KBM-7 (cell line): Measurements from ENCODE around the gene CDH15.

ENCODE experiments used
- DNase-seq: peaks from one replicate; pipeline ENCODE4 v3.0.0-alpha.2; 2015
- in situ Hi-C: fragments of 300-500 bp; cut with MboI; formaldehyde crosslinking; loops from 2 replicates; pipeline ENCODE4 v1.14.3; 2020; ENCODE audit warnings: low sequenced_read_pairs, low pct_unique_long_range_greater_than_20kb, mixed read lengths

CDH15 gene, protein sequence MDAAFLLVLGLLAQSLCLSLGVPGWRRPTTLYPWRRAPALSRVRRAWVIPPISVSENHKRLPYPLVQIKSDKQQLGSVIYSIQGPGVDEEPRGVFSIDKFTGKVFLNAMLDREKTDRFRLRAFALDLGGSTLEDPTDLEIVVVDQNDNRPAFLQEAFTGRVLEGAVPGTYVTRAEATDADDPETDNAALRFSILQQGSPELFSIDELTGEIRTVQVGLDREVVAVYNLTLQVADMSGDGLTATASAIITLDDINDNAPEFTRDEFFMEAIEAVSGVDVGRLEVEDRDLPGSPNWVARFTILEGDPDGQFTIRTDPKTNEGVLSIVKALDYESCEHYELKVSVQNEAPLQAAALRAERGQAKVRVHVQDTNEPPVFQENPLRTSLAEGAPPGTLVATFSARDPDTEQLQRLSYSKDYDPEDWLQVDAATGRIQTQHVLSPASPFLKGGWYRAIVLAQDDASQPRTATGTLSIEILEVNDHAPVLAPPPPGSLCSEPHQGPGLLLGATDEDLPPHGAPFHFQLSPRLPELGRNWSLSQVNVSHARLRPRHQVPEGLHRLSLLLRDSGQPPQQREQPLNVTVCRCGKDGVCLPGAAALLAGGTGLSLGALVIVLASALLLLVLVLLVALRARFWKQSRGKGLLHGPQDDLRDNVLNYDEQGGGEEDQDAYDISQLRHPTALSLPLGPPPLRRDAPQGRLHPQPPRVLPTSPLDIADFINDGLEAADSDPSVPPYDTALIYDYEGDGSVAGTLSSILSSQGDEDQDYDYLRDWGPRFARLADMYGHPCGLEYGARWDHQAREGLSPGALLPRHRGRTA

DNA sequence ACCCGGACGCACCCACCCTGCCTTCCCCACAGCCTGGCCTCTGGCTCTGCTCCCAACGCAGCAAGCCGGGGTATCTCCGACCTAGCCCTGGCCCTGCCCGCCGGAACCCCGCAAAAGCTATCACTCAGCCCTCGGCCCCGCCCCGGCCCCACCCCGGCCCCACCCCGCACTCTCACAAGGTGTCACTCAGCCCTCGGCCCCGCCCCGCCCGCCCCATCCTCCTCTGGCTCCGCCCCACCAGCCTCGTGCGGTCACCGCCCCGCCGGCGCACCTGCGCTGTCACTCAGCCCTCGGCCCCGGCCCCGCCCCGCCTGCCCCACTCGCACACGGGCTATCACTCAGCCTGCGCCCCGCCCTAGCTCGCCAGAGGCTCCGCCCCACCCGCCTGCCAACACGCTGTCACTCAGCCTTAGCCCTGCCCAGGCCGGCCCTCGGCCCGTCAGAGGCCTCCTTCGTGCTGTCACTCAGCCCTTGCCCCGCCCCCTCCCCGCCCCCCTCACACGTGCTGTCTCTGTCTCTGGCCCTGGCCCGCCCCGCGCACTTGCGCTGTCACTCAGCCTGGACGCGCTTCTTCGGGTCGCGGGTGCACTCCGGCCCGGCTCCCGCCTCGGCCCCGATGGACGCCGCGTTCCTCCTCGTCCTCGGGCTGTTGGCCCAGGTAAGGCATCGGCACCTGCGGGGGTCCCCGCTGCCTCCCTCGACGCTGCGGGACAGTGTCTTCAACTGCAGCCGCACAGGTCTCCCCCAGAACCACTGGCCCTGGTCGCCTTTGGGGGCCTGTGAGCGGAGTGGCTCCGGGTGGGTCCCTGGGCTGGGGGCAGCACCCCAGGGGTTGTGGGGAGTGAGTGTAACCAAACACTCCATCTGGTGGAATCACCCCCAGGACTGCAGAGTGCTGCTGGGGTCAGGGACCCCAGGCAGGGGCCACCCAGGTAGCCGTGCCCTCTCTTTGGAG, at the start of gene CDH15:
CDH15 (plus strand) TSS at position 533 of the 955 bp plus-strand sequence; CDS start at position 617, 84 bp downstream.
- in situ Hi-C loops: no loop called here
- DNase-seq: peak; percentile 93

DNA sequence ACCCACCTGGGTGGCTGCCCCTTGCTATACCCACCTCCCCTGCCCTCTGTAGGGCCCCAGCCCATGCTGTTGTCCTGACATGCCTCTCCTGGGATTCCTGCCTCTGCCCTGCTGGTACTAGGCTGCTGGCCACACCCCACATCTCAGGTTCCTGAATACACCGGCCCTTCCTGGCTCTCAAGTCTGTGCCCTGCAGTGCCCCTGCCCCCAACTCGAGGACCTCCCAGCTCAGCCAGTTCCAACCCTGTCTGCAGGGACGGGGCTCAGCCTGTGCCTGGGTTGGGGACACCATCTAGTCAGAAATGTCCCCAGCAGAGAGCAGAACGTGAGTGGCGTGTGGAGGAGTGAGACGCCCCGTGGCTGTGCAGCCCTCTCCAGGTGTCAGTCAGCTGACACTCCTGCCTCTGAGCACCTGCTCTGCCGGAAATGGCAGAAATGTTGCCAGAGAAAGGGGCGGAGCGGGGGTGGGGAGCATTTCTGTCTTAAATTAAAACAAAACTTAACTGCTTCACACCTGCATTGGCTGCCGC, 49.2 kb upstream of the CDH15 start:
- in situ Hi-C loops: no loop called here
- DNase-seq: no peak

DNA sequence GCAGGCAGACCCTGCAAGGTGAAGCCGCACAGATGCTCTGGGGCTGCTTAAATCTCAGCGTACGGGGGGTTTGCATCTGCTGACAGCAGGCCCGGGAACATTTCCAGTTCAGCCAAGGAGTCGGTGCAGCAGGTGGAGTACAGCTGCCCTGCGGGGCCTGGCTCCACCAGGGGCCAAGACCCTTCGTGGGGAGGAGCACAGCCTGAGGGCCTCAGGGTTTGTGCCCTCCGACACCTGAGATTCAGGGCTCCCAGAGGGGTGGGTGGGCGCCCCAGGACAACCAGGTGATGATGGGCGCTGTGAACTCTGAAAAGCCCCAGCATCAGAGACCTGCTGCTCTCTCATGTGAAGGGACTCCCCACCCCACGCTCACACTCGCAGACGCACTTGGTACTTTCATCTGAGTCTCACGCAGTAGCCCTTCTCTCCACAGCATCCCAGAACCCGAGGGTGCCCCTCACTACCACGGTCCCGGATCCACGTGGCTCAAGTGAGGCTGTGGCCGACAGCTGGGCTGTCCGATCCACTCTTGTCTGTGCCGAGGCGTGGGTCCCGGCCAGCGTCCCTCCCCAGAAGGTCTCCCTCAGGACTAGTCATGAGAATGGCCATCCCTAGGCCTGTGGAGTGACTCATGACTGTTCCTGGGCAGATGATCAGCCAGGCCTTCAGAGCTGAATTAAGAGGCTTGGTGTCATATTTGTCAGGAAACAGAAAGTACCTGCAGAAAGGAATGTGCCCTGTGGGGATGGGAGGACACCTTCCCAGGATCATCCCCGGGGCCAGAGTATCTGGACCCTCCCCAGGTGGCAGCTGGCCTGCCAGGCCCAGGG, 48.3 kb upstream of the CDH15 start:
- no peak for DNase-seq
- in situ Hi-C loops: no loop called here

DNA sequence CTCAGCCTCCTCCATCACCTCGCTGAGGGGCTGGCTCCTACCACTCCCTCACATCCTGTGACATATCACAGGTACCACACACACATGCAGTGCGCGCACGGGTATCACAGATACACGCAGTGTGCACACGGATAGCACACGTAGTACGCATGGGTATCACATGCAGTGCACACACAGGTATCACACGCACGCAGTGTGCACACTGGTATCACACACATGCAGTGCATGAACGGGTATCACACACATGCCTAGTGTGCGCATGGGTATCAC, 47.8 kb upstream of the CDH15 start:
- no peak for DNase-seq
- in situ Hi-C loops: no loop called here

DNA sequence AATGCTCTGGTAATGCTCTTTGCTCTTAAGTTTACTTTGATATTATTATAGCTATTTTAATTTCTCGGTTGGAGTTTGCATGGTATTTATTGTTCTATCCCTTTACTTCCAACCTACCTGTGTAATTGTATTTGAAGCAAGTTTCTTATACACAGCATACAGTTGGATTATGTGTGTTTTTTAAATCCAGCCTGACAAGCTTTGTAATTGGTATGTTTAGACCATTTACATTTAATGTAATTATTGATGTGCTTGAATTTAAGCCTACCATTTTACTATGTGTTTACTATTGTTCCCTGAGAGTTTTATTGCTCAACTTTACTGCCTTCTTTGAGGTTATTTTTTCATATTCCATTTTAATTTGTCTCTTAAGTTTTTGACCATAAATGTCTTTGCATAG, 42.2 kb upstream of the CDH15 start:
- in situ Hi-C loops: no loop called here
- DNase-seq: no peak

DNA sequence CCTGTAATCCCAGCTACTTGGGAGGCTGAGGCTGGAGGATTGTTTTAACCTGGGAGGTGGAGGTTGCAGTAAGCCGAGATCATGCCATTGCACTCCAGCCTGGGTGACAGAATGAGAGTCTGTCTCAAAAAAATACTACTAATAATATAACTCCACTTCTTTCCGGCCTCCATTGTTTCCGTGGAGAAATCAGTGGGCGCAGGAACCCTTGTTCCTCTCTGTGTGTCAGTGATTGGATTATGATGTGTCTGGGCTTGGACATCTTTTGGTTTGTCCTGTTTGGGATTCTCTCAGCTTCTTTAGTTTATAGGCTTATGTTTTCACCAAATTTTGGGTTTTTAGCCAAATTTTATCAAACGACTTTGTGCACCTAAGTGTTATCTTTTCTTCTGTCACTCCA, 41.1 kb upstream of the CDH15 start:
- no peak for DNase-seq
- in situ Hi-C loops: no loop called here

DNA sequence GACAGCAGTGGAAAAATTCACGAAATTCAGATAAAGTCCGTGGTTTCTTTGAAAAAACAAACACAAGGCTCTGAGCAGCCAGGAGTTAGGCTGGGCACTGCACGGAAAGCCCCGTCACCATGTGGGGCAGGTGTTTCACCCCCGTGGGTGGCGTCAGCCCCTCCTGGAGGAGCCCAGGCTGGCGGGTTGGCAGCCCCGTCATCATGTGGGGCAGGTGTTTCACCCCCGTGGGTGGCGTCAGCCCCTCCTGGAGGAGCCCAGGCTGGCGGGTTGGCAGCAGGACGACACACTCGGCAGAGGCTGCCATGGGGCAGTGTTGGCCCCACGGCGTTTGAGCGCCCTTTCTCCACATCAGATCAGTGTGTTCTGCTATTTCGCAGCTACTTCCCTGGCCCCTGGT, 39.8 kb upstream of the CDH15 start:
- in situ Hi-C loops: no loop called here
- no peak for DNase-seq

DNA sequence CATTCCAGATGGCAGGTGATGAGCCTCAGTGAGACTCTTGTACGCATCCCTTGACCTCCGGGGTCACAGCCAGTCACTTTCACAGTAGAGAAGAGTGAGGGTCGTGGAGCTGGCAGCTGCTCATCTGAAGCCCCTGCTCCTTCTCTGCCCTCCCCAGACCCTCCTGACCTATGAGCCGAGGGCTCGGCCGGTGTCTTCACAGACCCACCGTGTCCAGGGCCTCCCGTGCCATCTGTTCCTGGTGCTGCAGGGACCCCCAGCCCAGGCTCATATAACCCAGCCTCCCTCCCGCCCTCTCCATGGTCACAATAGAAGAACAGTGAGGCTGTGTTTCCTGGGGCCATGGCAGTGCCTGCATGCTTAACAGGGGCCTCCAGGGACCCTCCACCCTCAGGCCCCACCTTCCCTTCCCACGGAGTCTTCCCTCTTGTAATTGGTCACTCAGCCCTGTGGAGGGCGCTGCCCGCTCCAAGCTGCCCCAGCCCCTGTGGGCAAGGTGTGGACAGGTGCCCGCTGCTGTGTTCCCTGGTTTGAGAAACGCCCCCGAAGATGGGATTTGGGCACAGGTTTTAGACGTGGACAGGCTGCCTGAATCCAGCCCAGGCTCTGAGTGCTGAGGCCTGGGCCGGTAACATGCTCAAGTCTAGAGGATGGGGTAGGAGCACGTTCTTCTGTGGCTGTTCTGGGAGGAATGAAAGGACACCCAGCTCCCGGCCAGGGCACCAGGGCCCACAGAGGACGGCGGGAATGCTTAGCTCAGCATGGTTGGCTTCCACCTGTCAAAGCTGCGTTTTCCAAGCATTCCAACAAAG, 39.1 kb upstream of the CDH15 start:
- DNase-seq: no peak
- in situ Hi-C loops: no loop called here

DNA sequence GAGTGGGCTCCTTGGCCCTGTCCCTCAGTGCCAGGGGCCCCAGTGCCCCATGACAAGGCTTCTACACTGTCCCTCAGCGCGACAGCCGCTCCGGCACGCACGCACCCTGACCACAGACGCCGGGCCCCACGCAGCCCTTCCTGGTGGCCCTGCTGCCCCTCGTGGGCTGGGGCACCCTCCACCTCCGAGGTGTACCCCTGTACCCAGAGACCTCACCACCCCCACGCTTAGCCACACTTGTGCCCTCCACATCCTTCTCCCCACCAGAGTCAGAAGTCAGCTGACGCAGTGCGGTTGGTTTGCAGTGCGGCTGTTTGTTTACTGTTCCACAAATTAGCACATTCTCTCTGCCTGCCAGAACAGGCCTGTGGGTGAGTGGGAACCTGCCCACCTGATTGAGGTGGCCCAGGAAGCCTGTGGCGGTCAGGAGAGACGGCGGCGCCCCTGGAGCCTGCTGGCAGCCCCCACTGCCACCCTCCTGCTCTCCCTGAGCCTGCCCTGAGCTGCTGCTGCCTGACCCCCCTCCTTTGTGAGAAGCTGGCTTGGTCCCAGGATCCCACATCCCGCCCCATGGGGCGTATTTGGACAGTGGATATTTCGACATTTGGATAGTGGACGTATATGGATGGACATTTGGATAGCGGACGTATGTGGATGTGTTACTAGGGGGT, 38.0 kb upstream of the CDH15 start:
- in situ Hi-C loops: no loop called here
- no peak for DNase-seq

DNA sequence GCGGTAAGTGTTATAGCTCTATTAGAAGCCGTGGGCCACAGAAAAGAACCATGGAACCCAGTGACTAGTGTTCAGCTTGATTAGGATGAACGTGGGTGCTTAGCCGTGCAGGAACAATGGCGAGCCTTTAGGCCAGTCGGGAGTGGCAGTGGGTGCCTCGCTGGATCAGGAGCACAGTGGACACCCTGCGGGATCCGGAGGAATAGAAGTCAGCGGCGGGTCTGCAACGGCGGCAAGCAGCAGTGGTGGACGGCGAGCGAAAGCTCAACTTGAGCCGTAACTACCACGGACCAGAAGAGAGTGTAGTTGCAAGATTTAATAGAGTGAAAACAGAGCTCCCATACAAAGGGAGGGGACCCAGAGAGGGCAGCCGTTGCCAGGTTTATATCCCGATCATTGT, 37.3 kb upstream of the CDH15 start:
- in situ Hi-C loops: no loop called here
- DNase-seq: no peak

DNA sequence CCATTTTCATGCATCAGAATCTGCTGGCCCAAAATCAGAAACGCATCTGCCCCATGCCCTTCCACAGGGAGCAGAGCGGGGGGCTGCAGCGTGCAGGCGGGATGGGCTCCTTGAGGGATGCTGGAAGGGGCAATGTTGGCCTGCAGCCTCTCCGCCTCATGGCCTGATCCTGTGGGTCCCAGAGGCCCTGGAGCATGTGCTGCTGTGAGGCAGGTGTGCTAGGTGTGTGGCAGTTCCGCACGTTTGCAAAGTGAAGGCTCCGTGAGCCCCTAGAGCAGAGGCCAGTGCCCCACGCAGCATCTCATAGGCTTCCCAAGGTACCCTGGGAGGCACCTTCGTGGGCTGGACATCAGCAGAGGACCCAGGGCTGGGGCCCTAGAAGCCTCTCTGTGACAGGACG, 36.4 kb upstream of the CDH15 start:
- in situ Hi-C loops: no loop called here
- DNase-seq: no peak

DNA sequence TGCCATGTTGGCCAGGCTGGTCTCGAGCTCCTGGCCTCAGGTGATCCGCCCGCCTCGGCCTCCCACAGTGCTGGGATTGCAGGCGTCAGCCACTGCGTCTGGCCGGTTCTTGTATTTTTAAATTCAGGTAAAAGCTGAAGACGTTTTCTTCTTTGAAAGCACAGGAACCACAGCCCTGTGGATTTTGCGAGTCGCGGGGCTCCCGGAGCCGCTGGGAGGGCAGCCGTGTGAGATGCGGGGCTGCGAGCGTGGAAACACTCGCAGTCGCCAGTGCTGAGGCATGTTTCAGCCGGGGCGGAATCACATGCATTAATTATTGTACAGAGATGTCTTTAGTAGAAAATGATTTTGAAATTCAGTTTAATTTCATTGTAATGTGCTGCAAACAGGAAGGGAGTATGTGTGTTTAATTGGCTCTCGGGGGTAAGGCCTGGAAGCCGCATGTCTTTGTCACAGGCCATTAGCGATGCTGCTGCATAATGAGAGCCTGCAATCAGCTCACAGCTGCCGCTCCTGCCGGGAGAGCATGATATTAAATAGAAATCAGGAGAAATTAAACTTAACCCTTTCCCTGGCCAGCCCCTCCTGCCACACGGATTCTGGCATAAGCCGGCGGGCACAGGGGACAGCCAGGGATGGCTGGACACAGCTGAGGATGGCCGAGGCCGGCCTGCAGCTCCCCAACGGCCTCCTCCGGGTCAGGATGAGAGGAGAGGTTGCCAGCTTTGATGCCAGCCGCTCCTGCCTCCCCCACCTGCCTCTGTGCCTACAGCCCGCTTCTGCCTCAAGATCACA, 35.4 kb upstream of the CDH15 start:
- in situ Hi-C loops: no loop called here
- DNase-seq: no peak

DNA sequence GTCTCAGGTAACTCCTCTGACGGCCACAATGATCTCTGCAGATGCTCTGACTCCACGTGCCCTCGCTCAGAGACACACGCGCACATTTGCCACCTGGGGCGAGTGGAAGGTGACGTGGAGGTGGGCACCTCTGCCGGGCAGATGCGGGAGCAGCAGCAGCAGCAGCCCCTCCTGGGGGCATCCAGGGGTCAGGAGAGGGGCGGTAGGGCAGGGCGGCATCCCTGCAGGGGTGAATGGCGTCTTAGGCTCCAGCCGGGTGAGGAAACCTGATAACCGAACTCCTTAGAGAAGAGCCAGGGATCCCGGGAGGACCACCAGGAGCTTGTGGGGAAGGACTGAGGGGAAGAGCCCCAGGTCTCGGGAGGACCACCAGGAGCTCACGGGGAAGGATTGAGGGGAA, 34.6 kb upstream of the CDH15 start:
- DNase-seq: no peak
- in situ Hi-C loops: no loop called here

DNA sequence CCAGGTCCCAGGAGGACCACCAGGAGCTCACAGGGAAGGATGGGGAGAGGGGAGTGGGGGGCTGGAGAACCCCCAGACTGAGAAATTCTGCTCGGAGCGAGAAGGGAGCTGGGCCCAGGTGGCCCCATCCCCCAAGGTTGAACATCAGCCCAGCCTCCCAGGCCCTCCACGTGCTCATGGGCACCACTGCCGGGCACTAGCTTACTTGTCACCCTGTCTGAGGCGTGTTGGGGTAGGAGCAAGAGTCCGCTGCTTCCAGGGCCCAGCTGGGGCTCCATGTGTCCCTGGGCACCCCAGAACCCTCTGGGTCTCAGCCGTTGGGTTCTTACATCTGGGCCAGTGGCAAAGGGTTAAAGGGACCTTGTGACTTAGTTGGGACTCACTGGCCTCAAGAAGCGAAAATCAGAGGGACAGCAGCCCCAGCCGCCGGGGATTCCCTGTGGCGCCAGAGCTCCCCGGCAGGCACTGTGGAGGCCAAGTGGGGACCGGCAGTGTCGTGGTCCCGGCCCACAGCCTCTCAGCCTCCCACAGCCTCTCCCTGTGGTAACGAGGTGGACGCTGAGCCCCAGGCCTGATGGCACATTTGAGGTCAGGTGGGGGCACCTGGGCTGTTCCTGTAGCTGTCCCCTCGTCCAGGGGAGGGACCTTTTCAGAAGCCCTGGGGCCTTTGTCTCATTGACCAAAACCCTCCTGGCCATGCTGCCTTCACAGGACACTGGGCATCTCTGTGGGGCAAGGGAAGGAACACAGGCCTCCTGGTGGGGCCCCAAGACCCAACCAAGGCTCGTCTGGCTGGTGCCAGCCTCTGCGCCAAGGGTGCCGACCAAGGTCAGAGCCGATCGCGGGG, 33.7 kb upstream of the CDH15 start:
- in situ Hi-C loops: no loop called here
- DNase-seq: no peak

DNA sequence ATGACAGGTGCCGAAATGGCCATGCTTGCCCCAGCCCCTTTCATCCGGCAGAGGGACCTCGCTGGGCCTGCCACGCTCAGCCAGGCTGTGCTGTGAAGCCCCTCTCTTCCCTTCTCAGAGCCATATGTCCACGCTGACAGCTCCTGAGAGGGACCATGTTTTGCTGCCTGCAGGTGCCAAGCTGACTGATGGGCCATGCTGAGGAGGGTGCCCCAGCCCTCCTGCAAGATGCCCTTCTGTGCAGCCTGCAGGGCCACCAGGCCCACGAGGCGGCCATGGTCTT, 33.1 kb upstream of the CDH15 start:
- DNase-seq: no peak
- in situ Hi-C loops: no loop called here
